K562 (cell line): ENCODE results near the gene SIRT7. TPM values are rescaled to one million over a fixed set of nuclear protein-coding genes. Genes with fewer than 3 reads are reported as not detected.

Source experiments
- CBX3 ChIP-seq, 2 experiments: IDR thresholded peaks; 1 replicate in 1 of 2; 2 replicates in 1 of 2; pipeline ENCODE4 v1.6.1; 2012; ENCODE audit warnings: inconsistent platforms in 2 of 2, low read length in 2 of 2, borderline replicate concordance in 1 of 2, control low read depth in 1 of 2
- CHD1 ChIP-seq: fragments of 200-600 bp; sonication (generic); IDR thresholded peaks from one replicate; pipeline ENCODE4 v1.6.1; 2012; ENCODE audit warnings: mild to moderate bottlenecking, moderate library complexity, low read length, inconsistent platforms
- CREBBP ChIP-seq: IDR thresholded peaks from one replicate; pipeline ENCODE4 v1.6.1; 2012; ENCODE audit warnings: low read depth, mild to moderate bottlenecking, control low read depth, inconsistent platforms, low read length
- HEY1 ChIP-seq: fragments of 250-450 bp; sonication (Bioruptor Pico); IDR thresholded peaks from 2 replicates; pipeline ENCODE4 v1.5.0; 2020; ENCODE audit warnings: mild to moderate bottlenecking, moderate library complexity, borderline replicate concordance
- KLF16 ChIP-seq: IDR thresholded peaks from 2 replicates; pipeline ENCODE4 v1.6.1; 2016; ENCODE audit warnings: antibody characterized with exemption
- MTA1 ChIP-seq: fragments of 450-650 bp; IDR thresholded peaks from 2 replicates; pipeline ENCODE4 v1.6.1; 2017; ENCODE audit warnings: borderline replicate concordance
- MTA3 ChIP-seq: fragments of 450-650 bp; formaldehyde crosslinking; IDR thresholded peaks from 2 replicates; pipeline ENCODE4 v1.6.1; 2017; ENCODE audit warnings: mild to moderate bottlenecking, borderline replicate concordance
- MTF1 ChIP-seq: fragments of 250-450 bp; sonication (Bioruptor Pico); IDR thresholded peaks from 2 replicates; pipeline ENCODE4 v1.9.0; 2021; ENCODE audit warnings: moderate library complexity, mild to moderate bottlenecking, inconsistent platforms, borderline replicate concordance
- NR4A1 ChIP-seq, 2 experiments: fragments of 250-450 bp in 1 of 2; fragments of 450-650 bp in 1 of 2; sonication (Bioruptor Pico) in 1 of 2; IDR thresholded peaks; 2 replicates each; pipeline versions ENCODE4 v1.4.0 to v1.6.1; 2016 to 2020; ENCODE audit warnings: mild to moderate bottlenecking in 2 of 2, missing compliant biosample characterization in 1 of 2, missing genetic modification characterization in 1 of 2, moderate library complexity in 1 of 2
- PCBP1 ChIP-seq: fragments of 200-400 bp; formaldehyde crosslinking; IDR thresholded peaks from 2 replicates; pipeline ENCODE4 v1.6.1; 2018; ENCODE audit warnings: mild to moderate bottlenecking, low read depth, low read length; ENCODE audit not compliant: poor library complexity, severe bottlenecking
- RFX1 ChIP-seq: fragments of 450-650 bp; IDR thresholded peaks from 2 replicates; pipeline ENCODE4 v1.6.1; 2016; ENCODE audit warnings: mild to moderate bottlenecking, moderate library complexity
- THRAP3 ChIP-seq: fragments of 450-650 bp; IDR thresholded peaks from 2 replicates; pipeline ENCODE4 v1.6.1; 2016; ENCODE audit warnings: mild to moderate bottlenecking, inconsistent platforms, borderline replicate concordance
- ZBED1 ChIP-seq: IDR thresholded peaks from 2 replicates; pipeline ENCODE4 v1.6.1; 2014
- ZNF274 ChIP-seq: IDR thresholded peaks from 2 replicates; pipeline ENCODE4 v1.6.1; 2011; ENCODE audit warnings: low read depth, mild to moderate bottlenecking, low read length, moderate library complexity, borderline replicate concordance
- ZNF354B ChIP-seq: fragments of 250-450 bp; sonication (Bioruptor Pico); IDR thresholded peaks from 2 replicates; pipeline ENCODE4 v1.4.0; 2020
- ZNF408 ChIP-seq: fragments of 250-450 bp; sonication (Bioruptor Pico); IDR thresholded peaks from 2 replicates; pipeline ENCODE4 v1.4.0; 2020; ENCODE audit warnings: low read depth, mild to moderate bottlenecking, moderate library complexity
- ZNF41 ChIP-seq: fragments of 250-450 bp; sonication (Bioruptor Pico); conservative IDR thresholded peaks from 2 replicates; pipeline ENCODE4 v1.4.0; 2020; ENCODE audit warnings: mild to moderate bottlenecking
- ZNF561 ChIP-seq: fragments of 450-650 bp; formaldehyde crosslinking; conservative IDR thresholded peaks from 2 replicates; pipeline ENCODE4 v1.4.0; 2020; ENCODE audit warnings: mild to moderate bottlenecking, moderate library complexity
- ZNF77 ChIP-seq: fragments of 250-450 bp; sonication (Bioruptor Pico); IDR thresholded peaks from 2 replicates; pipeline ENCODE4 v1.5.0; 2020
- polyA plus RNA-seq, 8 experiments: library from polyadenylated mRNA; depleted of rRNA in 4 of 8; stranded (reverse) in 5 of 8; unstranded in 3 of 8; fragments of >200 nt; fragmentation: Nextera tagmentation in 2 of 8; fragmentation: Illumina TruSeq in 1 of 8; extraction: Ambion mirVana in 2 of 8; extraction: Trizol in 1 of 8; gene quantifications; 2 replicates each; pipeline versions ENCODE4 v1.2.1 to v1.2.3, GENCODE V29; 2011 to 2014; ENCODE audit warnings: inconsistent platforms in 1 of 8, missing spikeins in 1 of 8
- total RNA-seq, 7 experiments: library from RNA; depleted of rRNA in 6 of 7; stranded (reverse); fragments of >200 nt in 6 of 7; fragmentation: Illumina TruSeq in 2 of 7; extraction: Trizol in 2 of 7; gene quantifications; 2 replicates each; pipeline versions ENCODE4 v1.2.1 to v1.2.3, GENCODE V29; 2011 to 2021; ENCODE audit warnings: low replicate concordance in 1 of 7
- TF ChIP-seq, protein P1 (sequence below): fragments of 200-400 bp; formaldehyde crosslinking; IDR thresholded peaks from 2 replicates; pipeline ENCODE4 v1.6.1; 2017; ENCODE audit warnings: mild to moderate bottlenecking, low read depth, low read length, moderate library complexity
- TF ChIP-seq, protein P2 (sequence below): sonication (generic); formaldehyde crosslinking; IDR thresholded peaks from 2 replicates; pipeline ENCODE4 v1.8.0; 2023; ENCODE audit warnings: missing genetic modification reagents, mild to moderate bottlenecking, borderline replicate concordance

The SIRT7 gene
- total and polyA plus RNA-seq, 9 of the 15 experiments (the other 6 are each of a cell fraction or from before 2014, with no cell fraction given): 1.6 to 54.8 (median 20.3) TPM

DNA sequence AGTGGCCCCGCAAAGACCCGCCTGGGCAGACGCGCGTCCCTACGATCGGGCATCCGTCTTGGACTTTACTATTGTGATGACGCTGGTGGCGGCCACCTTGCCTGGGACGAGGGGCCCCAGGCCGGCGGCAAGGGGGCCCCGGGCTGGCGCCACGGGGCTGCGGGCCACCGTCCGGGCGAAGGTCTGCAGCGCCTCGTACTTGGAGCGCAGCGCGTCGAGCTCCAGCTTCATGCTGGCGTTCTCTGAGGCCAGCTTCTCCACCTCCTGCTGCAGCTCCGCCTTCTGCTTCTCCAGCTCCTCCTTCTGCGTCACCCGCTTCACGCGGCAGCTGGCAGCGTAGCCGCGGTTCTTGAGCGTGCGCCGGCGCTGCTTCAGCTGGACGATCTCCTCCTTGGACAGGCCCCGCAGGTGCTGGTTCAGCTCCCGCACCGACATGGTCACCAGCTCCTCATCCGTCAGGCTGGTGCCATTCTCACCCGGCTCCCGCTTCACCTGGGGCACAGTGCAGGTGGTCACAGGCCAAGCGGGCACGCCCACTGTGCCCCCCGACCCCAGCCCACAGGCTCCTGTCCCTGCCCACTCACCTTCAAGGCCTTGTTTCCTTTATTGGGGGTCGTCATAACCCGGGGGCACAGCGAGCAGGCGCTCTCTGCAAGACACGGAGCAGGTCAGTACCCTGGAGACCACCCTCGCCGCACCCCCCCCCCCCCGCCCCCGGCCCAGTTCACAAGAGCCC lies 4.8 kb upstream of the SIRT7 start (continued):
- TF ChIP-seq ZBED1 (peak; percentile 38; the same call in 1 of the 2 replicates), ZNF77 (CRISPR knock-in tag) (no peak), PCBP1 (peak; percentile 54), NR4A1 (CRISPR knock-in tag; IDR thresholded peaks at IDR 0.05) (no peak), NR4A1 (tag; IDR thresholded peaks at IDR 0.05) (0 out of 2 replicates have a peak, but pooled peaks have one; percentile 47), HEY1 (CRISPR knock-in tag) (no peak), ZNF274 (no peak), CREBBP (no peak), ZNF354B (CRISPR knock-in tag) (no peak), MTA3 (peak; percentile 22; the same call in 1 of the 2 replicates), ZNF561 (CRISPR knock-in tag) (no peak), THRAP3 (no peak), MTA1 (no peak), ZNF408 (no peak), CHD1 (peak; percentile 69), ZNF41 (CRISPR knock-in tag) (no peak), RFX1 (no peak), KLF16 (no peak), MTF1 (CRISPR knock-in tag) (no peak), CBX3 (IDR thresholded peaks at IDR 0.05; ENCODE audit: borderline replicate concordance in 1 of 2, low read length in 2 of 2) (peak in 1 of 2 experiments; percentile 22; a peak in 1 of 3 replicates)
- TF ChIP-seq, protein P1, sequence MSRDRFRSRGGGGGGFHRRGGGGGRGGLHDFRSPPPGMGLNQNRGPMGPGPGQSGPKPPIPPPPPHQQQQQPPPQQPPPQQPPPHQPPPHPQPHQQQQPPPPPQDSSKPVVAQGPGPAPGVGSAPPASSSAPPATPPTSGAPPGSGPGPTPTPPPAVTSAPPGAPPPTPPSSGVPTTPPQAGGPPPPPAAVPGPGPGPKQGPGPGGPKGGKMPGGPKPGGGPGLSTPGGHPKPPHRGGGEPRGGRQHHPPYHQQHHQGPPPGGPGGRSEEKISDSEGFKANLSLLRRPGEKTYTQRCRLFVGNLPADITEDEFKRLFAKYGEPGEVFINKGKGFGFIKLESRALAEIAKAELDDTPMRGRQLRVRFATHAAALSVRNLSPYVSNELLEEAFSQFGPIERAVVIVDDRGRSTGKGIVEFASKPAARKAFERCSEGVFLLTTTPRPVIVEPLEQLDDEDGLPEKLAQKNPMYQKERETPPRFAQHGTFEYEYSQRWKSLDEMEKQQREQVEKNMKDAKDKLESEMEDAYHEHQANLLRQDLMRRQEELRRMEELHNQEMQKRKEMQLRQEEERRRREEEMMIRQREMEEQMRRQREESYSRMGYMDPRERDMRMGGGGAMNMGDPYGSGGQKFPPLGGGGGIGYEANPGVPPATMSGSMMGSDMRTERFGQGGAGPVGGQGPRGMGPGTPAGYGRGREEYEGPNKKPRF: no peak
- TF ChIP-seq, protein P2, sequence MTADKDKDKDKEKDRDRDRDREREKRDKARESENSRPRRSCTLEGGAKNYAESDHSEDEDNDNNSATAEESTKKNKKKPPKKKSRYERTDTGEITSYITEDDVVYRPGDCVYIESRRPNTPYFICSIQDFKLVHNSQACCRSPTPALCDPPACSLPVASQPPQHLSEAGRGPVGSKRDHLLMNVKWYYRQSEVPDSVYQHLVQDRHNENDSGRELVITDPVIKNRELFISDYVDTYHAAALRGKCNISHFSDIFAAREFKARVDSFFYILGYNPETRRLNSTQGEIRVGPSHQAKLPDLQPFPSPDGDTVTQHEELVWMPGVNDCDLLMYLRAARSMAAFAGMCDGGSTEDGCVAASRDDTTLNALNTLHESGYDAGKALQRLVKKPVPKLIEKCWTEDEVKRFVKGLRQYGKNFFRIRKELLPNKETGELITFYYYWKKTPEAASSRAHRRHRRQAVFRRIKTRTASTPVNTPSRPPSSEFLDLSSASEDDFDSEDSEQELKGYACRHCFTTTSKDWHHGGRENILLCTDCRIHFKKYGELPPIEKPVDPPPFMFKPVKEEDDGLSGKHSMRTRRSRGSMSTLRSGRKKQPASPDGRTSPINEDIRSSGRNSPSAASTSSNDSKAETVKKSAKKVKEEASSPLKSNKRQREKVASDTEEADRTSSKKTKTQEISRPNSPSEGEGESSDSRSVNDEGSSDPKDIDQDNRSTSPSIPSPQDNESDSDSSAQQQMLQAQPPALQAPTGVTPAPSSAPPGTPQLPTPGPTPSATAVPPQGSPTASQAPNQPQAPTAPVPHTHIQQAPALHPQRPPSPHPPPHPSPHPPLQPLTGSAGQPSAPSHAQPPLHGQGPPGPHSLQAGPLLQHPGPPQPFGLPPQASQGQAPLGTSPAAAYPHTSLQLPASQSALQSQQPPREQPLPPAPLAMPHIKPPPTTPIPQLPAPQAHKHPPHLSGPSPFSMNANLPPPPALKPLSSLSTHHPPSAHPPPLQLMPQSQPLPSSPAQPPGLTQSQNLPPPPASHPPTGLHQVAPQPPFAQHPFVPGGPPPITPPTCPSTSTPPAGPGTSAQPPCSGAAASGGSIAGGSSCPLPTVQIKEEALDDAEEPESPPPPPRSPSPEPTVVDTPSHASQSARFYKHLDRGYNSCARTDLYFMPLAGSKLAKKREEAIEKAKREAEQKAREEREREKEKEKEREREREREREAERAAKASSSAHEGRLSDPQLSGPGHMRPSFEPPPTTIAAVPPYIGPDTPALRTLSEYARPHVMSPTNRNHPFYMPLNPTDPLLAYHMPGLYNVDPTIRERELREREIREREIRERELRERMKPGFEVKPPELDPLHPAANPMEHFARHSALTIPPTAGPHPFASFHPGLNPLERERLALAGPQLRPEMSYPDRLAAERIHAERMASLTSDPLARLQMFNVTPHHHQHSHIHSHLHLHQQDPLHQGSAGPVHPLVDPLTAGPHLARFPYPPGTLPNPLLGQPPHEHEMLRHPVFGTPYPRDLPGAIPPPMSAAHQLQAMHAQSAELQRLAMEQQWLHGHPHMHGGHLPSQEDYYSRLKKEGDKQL: no peak
